HepG2 (cell line): ENCODE data around the gene CPLX1. TPM values are rescaled to one million over a fixed set of nuclear protein-coding genes. Genes with fewer than 3 reads are reported as not detected.

Experiments used
- ATAC-seq: fragments of 200-7000 bp; cut with Tn5 transposase; 3 replicates; pipeline ENCODE4 v1.9.1; 2020; ENCODE audit warnings: mild to moderate bottlenecking, moderate library complexity
- BruUV-seq: library from RNA; stranded (reverse); fragments of 400-500 nt; replicated peaks from 2 replicates; lab custom pipeline; 2021; lab: Mats Ljungman, UMichigan
- CTCF ChIA-PET: fragments of 300-600 bp; formaldehyde crosslinking; extraction: SDS; loops from one replicate; lab custom pipeline; 2021; ENCODE audit warnings: low total read pairs, inconsistent platforms, low intra/inter-chr PET ratio; lab: Yijun Ruan, JAX
- POLR2A ChIA-PET: fragments of 350-600 bp; sonication (Branson Sonifier 250); formaldehyde crosslinking; loops from one replicate; lab custom pipeline; 2020; ENCODE audit warnings: antibody characterized with exemption, inconsistent platforms; lab: Yijun Ruan, JAX
- DNase-seq: peaks from one replicate; pipeline ENCODE4 v3.0.0-alpha.2; 2015; ENCODE audit warnings: low spot score
- FAIRE-seq: peaks from 3 replicates; lab custom pipeline; 2011; peaks lifted over from hg19 to GRCh38; lab: Jason Lieb, UNC
- H2AFZ ChIP-seq: one replicate; pipeline ENCODE4 v1.6.1; 2011; ENCODE audit warnings: low read length, inconsistent platforms
- H3K27ac ChIP-seq: fragments of 300-600 bp; 3 replicates; pipeline ENCODE4 v1.8.0; 2011; ENCODE audit warnings: mixed run types, mild to moderate bottlenecking, mixed read lengths, low read length, inconsistent platforms; ENCODE audit not compliant: insufficient read depth; ENCODE audit errors: extremely low read length
- H3K27me3 ChIP-seq, 2 experiments: fragments of 200-600 bp in 1 of 2; 2 replicates in 1 of 2; 3 replicates in 1 of 2; pipeline versions ENCODE4 v1.6.0 to v1.8.0; 2011; ENCODE audit warnings: low read length in 2 of 2, mild to moderate bottlenecking in 2 of 2, moderate library complexity in 2 of 2, inconsistent platforms in 1 of 2; ENCODE audit not compliant: insufficient read depth in 2 of 2, control insufficient read depth in 1 of 2
- H3K36me3 ChIP-seq, 2 experiments: fragments of 200-600 bp in 1 of 2; replicated peaks in 1 of 2; 2 replicates in 1 of 2; 3 replicates in 1 of 2; pipeline versions ENCODE4 v1.5.1 to v1.8.0; 2011; ENCODE audit warnings: low read length in 2 of 2, inconsistent platforms in 1 of 2; ENCODE audit not compliant: insufficient read depth in 2 of 2, control insufficient read depth in 1 of 2
- H3K4me1 ChIP-seq: 2 replicates; pipeline ENCODE4 v1.5.1; 2012; ENCODE audit warnings: low read length, inconsistent platforms; ENCODE audit not compliant: insufficient read depth
- H3K4me2 ChIP-seq: 2 replicates; pipeline ENCODE4 v1.6.0; 2011; ENCODE audit warnings: low read depth, low read length, inconsistent platforms
- H3K4me3 ChIP-seq, 3 experiments: fragments of 200-600 bp in 1 of 3; sonication (generic), shearing (Covaris generic) in 1 of 3; replicated peaks in 1 of 3; 2 replicates each; pipeline ENCODE4 v1.5.1; 2011 to 2016; ENCODE audit warnings: low read length in 3 of 3, inconsistent platforms in 2 of 3, low read depth in 2 of 3, mild to moderate bottlenecking in 2 of 3, control low read depth in 1 of 3, mixed read lengths in 1 of 3; ENCODE audit not compliant: insufficient read depth in 1 of 3
- H3K79me2 ChIP-seq: one replicate; pipeline ENCODE4 v1.6.1; 2011; ENCODE audit warnings: low read length, inconsistent platforms; ENCODE audit not compliant: insufficient read depth
- H3K9ac ChIP-seq: 2 replicates; pipeline ENCODE4 v1.6.0; 2011; ENCODE audit warnings: mild to moderate bottlenecking, low read depth, low read length, inconsistent platforms; ENCODE audit not compliant: insufficient read depth
- H3K9me3 ChIP-seq: 2 replicates; pipeline ENCODE4 v1.5.1; 2012; ENCODE audit warnings: mild to moderate bottlenecking, low read length
- H4K20me1 ChIP-seq: 2 replicates; pipeline ENCODE4 v1.6.0; 2011; ENCODE audit warnings: inconsistent platforms, mild to moderate bottlenecking, low read length, moderate library complexity; ENCODE audit not compliant: insufficient read depth
- CBX5 ChIP-seq: sonication (generic); formaldehyde crosslinking; IDR thresholded peaks from 2 replicates; pipeline ENCODE4 v1.4.0; 2020; ENCODE audit warnings: missing genetic modification reagents, borderline replicate concordance
- CCDC6 ChIP-seq: sonication (generic); formaldehyde crosslinking; IDR thresholded peaks from 2 replicates; pipeline ENCODE4 v1.8.1; 2022; ENCODE audit warnings: mild to moderate bottlenecking, missing genetic modification reagents, moderate library complexity
- CENPX ChIP-seq: sonication (generic); formaldehyde crosslinking; IDR thresholded peaks from 2 replicates; pipeline ENCODE4 v1.9.0; 2021; ENCODE audit warnings: mild to moderate bottlenecking, missing genetic modification reagents, moderate library complexity
- GATA4 ChIP-seq: sonication (generic); IDR thresholded peaks from 2 replicates; pipeline ENCODE4 v1.6.1; 2016; ENCODE audit warnings: antibody characterized with exemption, low read depth, borderline replicate concordance
- GRHL1 ChIP-seq: sonication (generic); formaldehyde crosslinking; conservative IDR thresholded peaks from 2 replicates; pipeline ENCODE4 v1.8.0; 2022; ENCODE audit warnings: missing genetic modification reagents
- HNF4G ChIP-seq, 2 experiments: sonication (generic) in 1 of 2; formaldehyde crosslinking in 1 of 2; IDR thresholded peaks; 2 replicates each; pipeline versions ENCODE4 v1.4.0 to v1.6.1; 2011 to 2020; ENCODE audit warnings: borderline replicate concordance in 2 of 2, low read depth in 2 of 2, mild to moderate bottlenecking in 2 of 2, low read length in 1 of 2, missing genetic modification reagents in 1 of 2, moderate library complexity in 1 of 2
- ZBTB7B ChIP-seq: sonication (generic); formaldehyde crosslinking; IDR thresholded peaks from 2 replicates; pipeline ENCODE4 v1.4.0; 2020; ENCODE audit warnings: missing genetic modification reagents
- WGBS: methylation state at CpG from one replicate; pipeline ENCODE4 v1.1.6; 2017; ENCODE audit warnings: low lambda C conversion rate; 5-methylcytosine and 5-hydroxymethylcytosine counted together
- in situ Hi-C: cut with HindIII; loops from 2 replicates; pipeline ENCODE4 v1.10.0; 2017; ENCODE audit warnings: low pct_unique_long_range_greater_than_20kb; ENCODE audit not compliant: extremely low pct_ligation_motif_present
- intact Hi-C: fragments of 100-400 bp; cut with micrococcal nuclease; formaldehyde crosslinking; loops from one replicate; pipeline ENCODE4 v1.10.0; 2022; ENCODE audit not compliant: unreplicated experiment
- polyA plus RNA-seq, 8 experiments: library from polyadenylated mRNA; depleted of rRNA in 3 of 8; stranded (reverse) in 7 of 8; unstranded in 1 of 8; fragments of >200 nt; fragmentation: Illumina TruSeq in 4 of 8; extraction: Trizol in 4 of 8; gene quantifications; 2 replicates each; pipeline versions ENCODE4 v1.2.1 to v1.2.3, GENCODE V29; 2011 to 2016; ENCODE audit warnings: low read depth in 4 of 8, missing spikeins in 1 of 8, mixed read lengths in 1 of 8; ENCODE audit not compliant: insufficient read depth in 1 of 8
- total RNA-seq, 5 experiments: library from RNA; depleted of rRNA; stranded (reverse); fragments of >200 nt; fragmentation: Illumina TruSeq; extraction: Trizol; gene quantifications; 2 replicates each; pipeline ENCODE4 v1.2.3, GENCODE V29; 2016; ENCODE audit warnings: low read depth in 1 of 5

Gene CPLX1
- total and polyA plus RNA-seq, 2 of the 13 experiments (the other 11 are each of a cell fraction or from before 2014, with no cell fraction given) = 0.18 TPM

GRCh38 chr4:850323-850945 lies 24.5 kb upstream of the CPLX1 start (continued):
- TF ChIP-seq CENPX (CRISPR knock-in tag) = no peak

- in situ Hi-C loops (no loop called here), intact Hi-C loops (no loop called here)
- no peak overlapping the region for H3K27ac ChIP-seq
- WGBS = 97% methylated on average over 6 of the region's 50 CpGs
- TF ChIP-seq GATA4 (no peak), ZBTB7B (CRISPR knock-in tag) (no peak)
- H3K4me2 ChIP-seq = no peak overlapping the region
- no TSS peak for BruUV-seq
- H2AFZ ChIP-seq = no peak overlapping the region
- ATAC-seq (no peak), FAIRE-seq (no peak), DNase-seq (no peak)
- no peak overlapping the region for H3K4me3 ChIP-seq
- no peaks in the 10 kb centered on the region for H3K4me1 ChIP-seq
- H3K79me2 ChIP-seq = no peaks in the 10 kb centered on the region
- no peaks in the 10 kb centered on the region for H3K9me3 ChIP-seq
- ChIA-PET CTCF (no interaction called here), POLR2A (no interaction called here)
- peaks cover 2 to 20% of the 10 kb centered on the region in 2 experiments; a peak in 4 of 5 replicates for H3K36me3 ChIP-seq
- no peak overlapping the region for H3K9ac ChIP-seq
- no peaks in the 10 kb centered on the region for H4K20me1 ChIP-seq
- H3K27me3 ChIP-seq = no peaks in the 10 kb centered on the region
Measured at GRCh38 chr4:849478-850175, 23.7 kb upstream of the CPLX1 start.

GRCh38 chr4:848803-849477 lies 23.0 kb upstream of the CPLX1 start:
- in situ Hi-C loops = no loop called here
- no peak for ATAC-seq
- no peaks in the 10 kb centered on the region for H4K20me1 ChIP-seq
- H2AFZ ChIP-seq = no peak overlapping the region
- H3K36me3 ChIP-seq = peaks cover 2 to 15% of the 10 kb centered on the region in 2 experiments; a peak in 4 of 5 replicates
- intact Hi-C loops = no loop called here
- WGBS = 97% methylated on average over 17 of the region's 27 CpGs
- POLR2A ChIA-PET = no interaction called here
- no peak overlapping the region for H3K27ac ChIP-seq
- no peak for DNase-seq
- H3K79me2 ChIP-seq = no peaks in the 10 kb centered on the region
- no TSS peak for BruUV-seq
- no peak for FAIRE-seq
- no peaks in the 10 kb centered on the region for H3K4me1 ChIP-seq
- H3K9me3 ChIP-seq = no peaks in the 10 kb centered on the region
- H3K4me3 ChIP-seq = no peak overlapping the region
- H3K27me3 ChIP-seq = no peaks in the 10 kb centered on the region
- no peak overlapping the region for H3K4me2 ChIP-seq
- CTCF ChIA-PET = no interaction called here
- H3K9ac ChIP-seq = no peak overlapping the region
- TF ChIP-seq GRHL1 (CRISPR knock-in tag) (no peak), CCDC6 (CRISPR knock-in tag) (no peak), CBX5 (CRISPR knock-in tag) (no peak), HNF4G (IDR thresholded peaks at IDR 0.05; ENCODE audit: borderline replicate concordance, low read depth, low read length) (no peak), HNF4G (CRISPR knock-in tag; IDR thresholded peaks at IDR 0.05; ENCODE audit: borderline replicate concordance, low read depth) (no peak)
